SU-DHL-6 (cell line): ENCODE results near the gene PRCD.
A peak's percentile ranks its signal among the peaks of the same experiment; 100 is the strongest.

Source experiments
- H2AFZ ChIP-seq: fragments of 200-600 bp; sonication (generic); 2 replicates; pipeline ENCODE4 v1.6.1; 2014; ENCODE audit warnings: low read depth, mild to moderate bottlenecking, moderate library complexity, mixed read lengths, antibody characterized with exemption, low read length; ENCODE audit not compliant: severe bottlenecking
- H3F3A ChIP-seq: fragments of 200-600 bp; shearing (Covaris generic); 2 replicates; pipeline ENCODE4 v1.6.0; 2016; ENCODE audit warnings: antibody characterized with exemption, mild to moderate bottlenecking; ENCODE audit not compliant: insufficient read depth
- H3K27ac ChIP-seq: fragments of 200-600 bp; sonication (generic); 2 replicates; pipeline ENCODE4 v1.5.1; 2016; ENCODE audit warnings: low read depth, mild to moderate bottlenecking, low read length, moderate library complexity, mixed read lengths
- H3K27me3 ChIP-seq: fragments of 200-600 bp; sonication (generic), shearing (Covaris generic); 2 replicates; pipeline ENCODE4 v1.6.0; 2014; ENCODE audit warnings: mild to moderate bottlenecking, low read length
- H3K36me3 ChIP-seq: fragments of 200-600 bp; sonication (generic); 2 replicates; pipeline ENCODE4 v1.6.1; 2014; ENCODE audit warnings: mild to moderate bottlenecking, low read length, mixed read lengths
- H3K4me2 ChIP-seq: fragments of 300-600, 200-600 bp; shearing (Covaris generic), sonication (generic); 2 replicates; pipeline ENCODE4 v1.6.0; 2014; ENCODE audit warnings: low read length, low read depth, mild to moderate bottlenecking; ENCODE audit not compliant: poor library complexity, severe bottlenecking
- H3K4me3 ChIP-seq: fragments of 200-600 bp; sonication (generic); 2 replicates; pipeline ENCODE4 v1.5.1; 2014; ENCODE audit warnings: antibody characterized with exemption, low read length, mild to moderate bottlenecking, mixed read lengths; ENCODE audit not compliant: insufficient read depth, poor library complexity, severe bottlenecking
- H3K79me2 ChIP-seq: fragments of 200-600 bp; sonication (generic); 2 replicates; pipeline ENCODE4 v1.6.1; 2014; ENCODE audit warnings: mild to moderate bottlenecking, low read length, moderate library complexity; ENCODE audit not compliant: insufficient read depth
- H3K9ac ChIP-seq: fragments of 200-600 bp; sonication (generic); 2 replicates; pipeline ENCODE4 v1.7.0; 2014; ENCODE audit warnings: mild to moderate bottlenecking, low read length
- H3K9me2 ChIP-seq: fragments of 200-600 bp; sonication (generic); replicated peaks from 2 replicates; pipeline ENCODE4 v1.6.1; 2014; ENCODE audit warnings: low read length; ENCODE audit not compliant: insufficient read depth
- H3K9me3 ChIP-seq: fragments of 200-600 bp; sonication (generic); 2 replicates; pipeline ENCODE4 v1.6.1; 2014; ENCODE audit warnings: low read length, mixed read lengths; ENCODE audit not compliant: insufficient read depth
- H4K20me1 ChIP-seq: fragments of 200-600 bp; sonication (generic); 2 replicates; pipeline ENCODE4 v1.6.1; 2014; ENCODE audit warnings: low read depth, mild to moderate bottlenecking, antibody characterized with exemption, low read length, moderate library complexity, mixed read lengths
- EZH2phosphoT487 ChIP-seq: fragments of 200-600 bp; sonication (generic), shearing (Covaris generic); conservative IDR thresholded peaks from 2 replicates; pipeline ENCODE4 v1.6.1; 2018; ENCODE audit warnings: mild to moderate bottlenecking, antibody characterized with exemption, low read length, moderate library complexity, mixed read lengths
- TF ChIP-seq, protein P1 (sequence below): fragments of 200-600 bp; sonication (generic); IDR thresholded peaks from one replicate; pipeline ENCODE4 v1.5.1; 2017; ENCODE audit warnings: antibody characterized with exemption, mild to moderate bottlenecking, low read length, moderate library complexity; ENCODE audit not compliant: insufficient read depth, poor library complexity, severe bottlenecking

The PRCD gene

DNA sequence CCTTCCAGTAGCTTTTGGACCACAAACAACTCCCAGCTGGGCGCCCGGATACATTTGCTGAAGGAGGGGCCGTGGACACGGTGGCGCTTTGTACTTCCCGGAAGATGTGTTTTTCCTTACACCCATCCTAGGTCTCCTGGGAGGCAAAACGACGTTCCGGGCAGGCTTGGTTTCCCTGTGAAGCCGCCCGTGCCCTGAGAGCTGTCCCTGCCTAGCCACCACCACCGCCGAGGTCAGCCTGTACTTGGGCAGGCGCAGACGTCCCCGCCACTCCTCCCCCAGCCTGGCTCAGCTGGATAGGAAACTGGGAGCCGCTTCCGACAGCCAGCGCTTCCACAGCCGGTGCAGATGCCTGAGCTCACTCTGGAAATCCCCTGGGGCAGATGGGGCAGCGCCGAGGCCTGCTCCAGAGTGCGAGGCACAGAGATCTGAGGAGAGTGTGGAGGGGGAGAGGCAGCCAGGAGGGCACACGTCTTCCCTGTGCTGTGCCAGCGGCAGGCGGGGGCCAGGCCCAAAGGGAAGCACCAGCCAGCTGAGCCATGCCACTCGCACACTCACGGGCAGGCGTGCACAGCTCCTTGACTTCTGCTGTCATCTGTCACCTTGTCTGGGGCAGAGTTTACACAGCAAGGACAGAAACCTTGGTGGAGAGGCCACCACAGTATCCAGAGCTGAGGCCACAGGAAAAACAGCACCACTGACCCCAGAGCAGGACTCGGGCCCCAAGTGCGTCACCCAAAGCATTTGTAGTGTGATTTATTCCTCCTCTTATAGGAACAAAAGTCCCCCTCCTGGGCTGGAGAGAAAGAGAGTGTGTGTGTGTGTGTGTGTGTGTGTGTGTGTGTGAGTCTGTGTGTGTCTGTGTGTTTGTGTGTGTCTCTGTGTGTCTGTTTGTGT, 41.6 kb upstream of the PRCD start:
- H3K4me2 ChIP-seq, result peak overlapping the region; percentile 88
- H3K27me3 ChIP-seq, result no peaks in the 10 kb centered on the region
- H3K9me2 ChIP-seq, result no peaks in the 10 kb centered on the region
- H4K20me1 ChIP-seq, result no peaks in the 10 kb centered on the region
- H2AFZ ChIP-seq, result no peak overlapping the region
- no peaks in the 10 kb centered on the region for H3K9me3 ChIP-seq
- H3F3A ChIP-seq, result peaks cover 13% of the 10 kb centered on the region; the same call in 1 of the 2 replicates
- H3K27ac ChIP-seq, result peak overlapping the region; percentile 66
- peak overlapping the region; percentile 96; the same call in 1 of the 2 replicates for H3K9ac ChIP-seq
- no peak overlapping the region for H3K4me3 ChIP-seq
- no peaks in the 10 kb centered on the region for H3K36me3 ChIP-seq
- H3K79me2 ChIP-seq, result peaks cover 35% of the 10 kb centered on the region
- TF ChIP-seq EZH2phosphoT487, result no peak
- TF ChIP-seq, protein P1, sequence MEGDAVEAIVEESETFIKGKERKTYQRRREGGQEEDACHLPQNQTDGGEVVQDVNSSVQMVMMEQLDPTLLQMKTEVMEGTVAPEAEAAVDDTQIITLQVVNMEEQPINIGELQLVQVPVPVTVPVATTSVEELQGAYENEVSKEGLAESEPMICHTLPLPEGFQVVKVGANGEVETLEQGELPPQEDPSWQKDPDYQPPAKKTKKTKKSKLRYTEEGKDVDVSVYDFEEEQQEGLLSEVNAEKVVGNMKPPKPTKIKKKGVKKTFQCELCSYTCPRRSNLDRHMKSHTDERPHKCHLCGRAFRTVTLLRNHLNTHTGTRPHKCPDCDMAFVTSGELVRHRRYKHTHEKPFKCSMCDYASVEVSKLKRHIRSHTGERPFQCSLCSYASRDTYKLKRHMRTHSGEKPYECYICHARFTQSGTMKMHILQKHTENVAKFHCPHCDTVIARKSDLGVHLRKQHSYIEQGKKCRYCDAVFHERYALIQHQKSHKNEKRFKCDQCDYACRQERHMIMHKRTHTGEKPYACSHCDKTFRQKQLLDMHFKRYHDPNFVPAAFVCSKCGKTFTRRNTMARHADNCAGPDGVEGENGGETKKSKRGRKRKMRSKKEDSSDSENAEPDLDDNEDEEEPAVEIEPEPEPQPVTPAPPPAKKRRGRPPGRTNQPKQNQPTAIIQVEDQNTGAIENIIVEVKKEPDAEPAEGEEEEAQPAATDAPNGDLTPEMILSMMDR, result no peak

DNA sequence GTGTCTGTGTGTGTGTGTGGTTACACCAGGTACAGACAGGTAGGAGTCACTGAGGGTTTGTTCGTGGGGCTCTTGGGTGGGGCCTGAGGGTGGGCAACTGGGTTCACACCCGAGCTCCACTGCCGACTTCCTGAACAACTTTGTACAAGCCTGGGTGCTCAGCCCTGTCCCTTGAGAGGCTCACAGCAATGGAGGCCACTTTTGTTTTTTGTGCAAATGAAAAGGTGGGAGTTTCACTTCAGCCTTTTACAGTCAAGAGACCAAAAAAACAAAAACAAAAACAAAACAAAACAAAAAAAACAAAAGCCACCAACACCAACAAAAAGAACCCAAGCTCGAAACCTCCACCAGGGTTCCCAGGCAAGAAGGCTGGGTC, 41.0 kb upstream of the PRCD start:
- Histone ChIP-seq H3K9ac (peak overlapping the region; percentile 96), H3K36me3 (no peaks in the 10 kb centered on the region), H3K27ac (peak overlapping the region; percentile 66), H3K9me3 (no peaks in the 10 kb centered on the region), H4K20me1 (no peaks in the 10 kb centered on the region), H3F3A (peaks cover 12% of the 10 kb centered on the region; the same call in 1 of the 2 replicates), H3K27me3 (no peaks in the 10 kb centered on the region), H3K9me2 (no peaks in the 10 kb centered on the region), H2AFZ (no peak overlapping the region), H3K4me2 (peak overlapping the region; percentile 88), H3K79me2 (peaks cover 35% of the 10 kb centered on the region), H3K4me3 (peak overlapping the region; percentile 95)
- TF ChIP-seq, protein P1, result no peak
- no peak for TF ChIP-seq EZH2phosphoT487

DNA sequence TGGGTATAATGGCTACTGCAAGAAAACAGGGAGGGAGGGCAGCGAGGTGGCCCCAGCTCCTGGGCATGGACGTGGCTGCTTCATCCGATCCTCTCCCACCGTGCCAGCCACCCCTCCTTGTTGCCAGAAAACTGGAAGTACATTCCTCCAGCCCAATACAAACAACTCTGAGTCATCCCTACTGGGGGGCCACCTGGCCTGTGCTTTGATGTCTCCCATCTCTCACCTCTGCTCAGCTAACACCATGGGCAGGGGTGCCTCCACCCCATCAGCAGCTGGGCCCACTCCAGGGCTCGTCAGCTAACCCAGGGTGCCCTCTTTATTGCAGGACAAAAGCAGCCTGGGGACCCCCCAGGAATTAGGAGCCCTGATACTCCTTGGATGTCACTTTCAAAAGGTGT, 40.6 kb upstream of the PRCD start:
- TF ChIP-seq, protein P1, result no peak
- TF ChIP-seq EZH2phosphoT487, result no peak
- Histone ChIP-seq H3K27ac (peak overlapping the region; percentile 66), H4K20me1 (no peaks in the 10 kb centered on the region), H3K9me3 (no peaks in the 10 kb centered on the region), H3K4me2 (peak overlapping the region; percentile 88), H3K79me2 (peaks cover 35% of the 10 kb centered on the region), H3K4me3 (peak overlapping the region; percentile 95), H3F3A (peaks cover 12% of the 10 kb centered on the region; the same call in 1 of the 2 replicates), H3K36me3 (no peaks in the 10 kb centered on the region), H3K9me2 (no peaks in the 10 kb centered on the region), H3K27me3 (no peaks in the 10 kb centered on the region), H3K9ac (peak overlapping the region; percentile 96), H2AFZ (no peak overlapping the region)
